ENCODE data around the gene EIPR1. TPM values are rescaled to one million over a fixed set of nuclear protein-coding genes. Genes with fewer than 3 reads are reported as not detected.

The EIPR1 gene
- total and polyA plus RNA-seq, 8 donors, result 4.3 to 12.5 (median 6.4) TPM

GRCh38 chr2:3305431-3305830 is 72.2 kb downstream of the EIPR1 start:
- TF ChIP-seq CTCF (IDR thresholded peaks at IDR 0.05), result no peak
- DNase-seq (peak in 1 of 6 donors; percentile 28), FAIRE-seq (no peak), ATAC-seq (no peak)
- no peaks in the 10 kb centered on the region for H3K27me3 ChIP-seq
- H3K4me3 ChIP-seq, result no peak overlapping the region
- H3K9me3 ChIP-seq, result no peaks in the 10 kb centered on the region
- intact Hi-C loops (cut with DNase I), result no loop called here
- H3K4me1 ChIP-seq, result no peaks in the 10 kb centered on the region
- no peak overlapping the region for H3K27ac ChIP-seq
- H3K36me3 ChIP-seq, result peaks cover 0 to 5% (median 0%) of the 10 kb centered on the region in 3 donors
- 83 to 86% methylated on average over 9 of the region's 9 CpGs for WGBS, 2 donors

GRCh38 chr2:3303583-3304406 is 73.8 kb downstream of the EIPR1 start:
- ATAC-seq (peak; percentile 99 to 100 (median 100)), DNase-seq (peak; percentile 80 to 97 (median 88)), FAIRE-seq (no peak)
- Histone ChIP-seq H3K27me3 (no peaks in the 10 kb centered on the region), H3K36me3 (peaks cover 0 to 5% (median 0%) of the 10 kb centered on the region in 3 donors), H3K4me3 (peak overlapping the region in 1 of 4 donors; percentile 26), H3K9me3 (no peaks in the 10 kb centered on the region), H3K27ac (peak overlapping the region in 1 of 4 donors; percentile 29), H3K4me1 (no peaks in the 10 kb centered on the region)
- WGBS, 2 donors, result 35 to 36% methylated on average over 34 of the region's 34 CpGs
- intact Hi-C loops (cut with DNase I), result no loop called here
- peak; percentile 88 to 94 (median 90) for TF ChIP-seq CTCF (IDR thresholded peaks at IDR 0.05)

GRCh38 chr2:3302751-3303582 is 74.7 kb downstream of the EIPR1 start:
- WGBS, 2 donors, result 65 to 66% methylated on average over 25 of the region's 25 CpGs
- intact Hi-C loops (cut with DNase I), result no loop called here
- H3K9me3 ChIP-seq, result no peaks in the 10 kb centered on the region
- FAIRE-seq, result no peak
- TF ChIP-seq CTCF (IDR thresholded peaks at IDR 0.05), result no peak
- peak overlapping the region in 1 of 4 donors; percentile 26 for H3K4me3 ChIP-seq
- no peaks in the 10 kb centered on the region for H3K4me1 ChIP-seq
- peak; percentile 12 to 59 (median 27) for ATAC-seq
- DNase-seq, result peak in 2 of 6 donors; percentile 59 to 63
- H3K27me3 ChIP-seq, result no peaks in the 10 kb centered on the region
- H3K27ac ChIP-seq, result peak overlapping the region in 1 of 4 donors; percentile 29
- peaks cover 0 to 5% (median 0%) of the 10 kb centered on the region in 3 donors for H3K36me3 ChIP-seq

- no peak for FAIRE-seq
- TF ChIP-seq CTCF (IDR thresholded peaks at IDR 0.05), result no peak
- no peak overlapping the region for H3K27ac ChIP-seq
- DNase-seq, result peak in 2 of 6 donors; percentile 40 to 56
- H3K27me3 ChIP-seq, result no peaks in the 10 kb centered on the region
- 95 to 98% methylated on average over 10 of the region's 10 CpGs for WGBS, 2 donors
- H3K36me3 ChIP-seq, result peaks cover 0 to 5% (median 0%) of the 10 kb centered on the region in 3 donors
- no peak overlapping the region for H3K4me3 ChIP-seq
- intact Hi-C loops (cut with DNase I), result no loop called here
- H3K9me3 ChIP-seq, result no peaks in the 10 kb centered on the region
- H3K4me1 ChIP-seq, result no peaks in the 10 kb centered on the region
- no peak for ATAC-seq
These were observed 75.2 kb downstream of the EIPR1 start for GRCh38 chr2:3302421-3302750.

All from pancreas (tissue), 10 donors.